Adrenal gland (tissue), 5 donors: ENCODE measurements around the gene BRD4.

Experiments
- CTCF ChIP-seq, 6 experiments: fragments of 450-650 bp in 4 of 6; fragments of 200-600 bp in 2 of 6; sonication (generic) in 1 of 6; IDR thresholded peaks; 1 replicate in 5 of 6; 2 replicates in 1 of 6; pipeline versions ENCODE4 v1.5.1 to v1.8.0; 2016 to 2021; ENCODE audit warnings: antibody characterized with exemption in 6 of 6, mild to moderate bottlenecking in 2 of 6, moderate library complexity in 1 of 6
- POLR2A ChIP-seq, 2 donors: fragments of 450-650 bp; IDR thresholded peaks; one replicate each; pipeline ENCODE4 v1.6.1; 2017; ENCODE audit warnings: antibody characterized with exemption in 2 of 2, mild to moderate bottlenecking in 2 of 2, moderate library complexity in 1 of 2
- donor health status: DM: no; HTN: no; CAD: no.

GRCh38 chr19:15373644-15374043 is 41.3 kb upstream of the BRD4 start:
- TF ChIP-seq CTCF (IDR thresholded peaks at IDR 0.05) (no peak), POLR2A (IDR thresholded peaks at IDR 0.05) (no peak)
